OCI-LY3 (cell line): ENCODE results near the gene PEAK1.

Experiments
- H2AFZ ChIP-seq: fragments of 200-600, 300-600 bp; shearing (Covaris generic); 2 replicates; pipeline ENCODE4 v1.6.0; 2014; ENCODE audit warnings: antibody characterized with exemption, low read depth, low read length
- H3K27ac ChIP-seq: fragments of 200-600, 300-600 bp; sonication (generic); 2 replicates; pipeline ENCODE4 v1.5.1; 2014; ENCODE audit warnings: mild to moderate bottlenecking, low read length, moderate library complexity, mixed read lengths
- H3K27me3 ChIP-seq: fragments of 200-600, 300-600 bp; sonication (generic); 2 replicates; pipeline ENCODE4 v1.6.1; 2014; ENCODE audit warnings: low read depth, low read length, mixed read lengths
- H3K36me3 ChIP-seq: fragments of 200-600, 300-600 bp; sonication (generic); replicated peaks from 2 replicates; pipeline ENCODE3; 2014; ENCODE audit warnings: low read depth, low read length, mixed read lengths
- H3K4me1 ChIP-seq: fragments of 300-600, 200-600 bp; sonication (generic); 2 replicates; pipeline ENCODE4 v1.6.1; 2014; ENCODE audit warnings: low read length, mixed read lengths
- H3K4me2 ChIP-seq: fragments of 200-600, 300-600 bp; sonication (generic); 2 replicates; pipeline ENCODE4 v1.6.1; 2014; ENCODE audit warnings: low read length, mixed read lengths
- H3K4me3 ChIP-seq: fragments of 300-600, 200-600 bp; sonication (generic); 2 replicates; pipeline ENCODE4 v1.5.1; 2014; ENCODE audit warnings: antibody characterized with exemption, mild to moderate bottlenecking, low read length, moderate library complexity
- H3K79me2 ChIP-seq: fragments of 300-600, 200-600 bp; shearing (Covaris generic); 2 replicates; pipeline ENCODE4 v1.6.1; 2014; ENCODE audit warnings: mild to moderate bottlenecking, low read length, mixed read lengths
- H3K9ac ChIP-seq: fragments of 300-600, 200-600 bp; shearing (Covaris generic); 2 replicates; pipeline ENCODE4 v1.6.0; 2014; ENCODE audit warnings: mild to moderate bottlenecking, low read length, moderate library complexity
- H3K9me3 ChIP-seq: fragments of 200-600, 300-600 bp; shearing (Covaris generic); 2 replicates; pipeline ENCODE4 v1.6.1; 2014; ENCODE audit warnings: low read length, mixed read lengths; ENCODE audit not compliant: insufficient read depth
- H4K20me1 ChIP-seq: fragments of 200-600, 300-600 bp; sonication (generic); 2 replicates; pipeline ENCODE4 v1.6.1; 2016; ENCODE audit warnings: low read length, mixed read lengths; ENCODE audit not compliant: insufficient read depth
- EZH2phosphoT487 ChIP-seq: fragments of 200-600 bp; shearing (Covaris generic); IDR thresholded peaks from 2 replicates; pipeline ENCODE4 v1.6.1; 2018; ENCODE audit warnings: antibody characterized with exemption, mixed run types, low read depth
- TF ChIP-seq, protein P1 (sequence below): fragments of 200-600, 300-600 bp; sonication (generic); IDR thresholded peaks from 2 replicates; pipeline ENCODE4 v1.5.1; 2014; ENCODE audit warnings: antibody characterized with exemption, low read length, low read depth

PEAK1 gene

DNA sequence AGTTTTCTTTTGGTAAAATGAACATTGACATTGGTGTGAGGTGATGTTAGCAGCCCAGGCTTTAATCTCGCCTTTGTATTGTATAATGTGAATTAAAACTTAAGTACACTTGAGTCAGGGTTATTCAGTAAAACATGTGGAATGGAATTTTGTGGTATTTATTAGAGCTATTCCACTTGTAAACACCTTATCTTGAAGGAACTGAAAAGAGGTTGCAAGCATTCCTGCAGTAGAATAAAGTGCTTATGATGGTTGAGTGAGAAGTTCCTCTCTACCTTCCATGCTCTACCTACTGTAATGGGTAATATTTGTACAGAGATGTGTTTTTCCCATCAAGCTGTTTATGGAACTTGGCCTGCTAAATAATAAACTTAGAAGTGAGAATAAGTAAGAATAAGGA, 36.8 kb upstream of the PEAK1 start:
- Histone ChIP-seq H3K27me3 (no peaks in the 10 kb centered on the region), H3K4me1 (peaks cover 10% of the 10 kb centered on the region), H3K9me3 (no peaks in the 10 kb centered on the region), H3K27ac (no peak overlapping the region), H3K36me3 (peaks cover 23% of the 10 kb centered on the region), H3K4me2 (no peak overlapping the region), H4K20me1 (peaks cover 14% of the 10 kb centered on the region; the same call in 1 of the 2 replicates), H3K9ac (no peak overlapping the region), H2AFZ (no peak overlapping the region), H3K79me2 (peaks cover 3% of the 10 kb centered on the region; the same call in 1 of the 2 replicates), H3K4me3 (no peak overlapping the region)
- TF ChIP-seq EZH2phosphoT487 = no peak
- TF ChIP-seq, protein P1, sequence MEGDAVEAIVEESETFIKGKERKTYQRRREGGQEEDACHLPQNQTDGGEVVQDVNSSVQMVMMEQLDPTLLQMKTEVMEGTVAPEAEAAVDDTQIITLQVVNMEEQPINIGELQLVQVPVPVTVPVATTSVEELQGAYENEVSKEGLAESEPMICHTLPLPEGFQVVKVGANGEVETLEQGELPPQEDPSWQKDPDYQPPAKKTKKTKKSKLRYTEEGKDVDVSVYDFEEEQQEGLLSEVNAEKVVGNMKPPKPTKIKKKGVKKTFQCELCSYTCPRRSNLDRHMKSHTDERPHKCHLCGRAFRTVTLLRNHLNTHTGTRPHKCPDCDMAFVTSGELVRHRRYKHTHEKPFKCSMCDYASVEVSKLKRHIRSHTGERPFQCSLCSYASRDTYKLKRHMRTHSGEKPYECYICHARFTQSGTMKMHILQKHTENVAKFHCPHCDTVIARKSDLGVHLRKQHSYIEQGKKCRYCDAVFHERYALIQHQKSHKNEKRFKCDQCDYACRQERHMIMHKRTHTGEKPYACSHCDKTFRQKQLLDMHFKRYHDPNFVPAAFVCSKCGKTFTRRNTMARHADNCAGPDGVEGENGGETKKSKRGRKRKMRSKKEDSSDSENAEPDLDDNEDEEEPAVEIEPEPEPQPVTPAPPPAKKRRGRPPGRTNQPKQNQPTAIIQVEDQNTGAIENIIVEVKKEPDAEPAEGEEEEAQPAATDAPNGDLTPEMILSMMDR = no peak

DNA sequence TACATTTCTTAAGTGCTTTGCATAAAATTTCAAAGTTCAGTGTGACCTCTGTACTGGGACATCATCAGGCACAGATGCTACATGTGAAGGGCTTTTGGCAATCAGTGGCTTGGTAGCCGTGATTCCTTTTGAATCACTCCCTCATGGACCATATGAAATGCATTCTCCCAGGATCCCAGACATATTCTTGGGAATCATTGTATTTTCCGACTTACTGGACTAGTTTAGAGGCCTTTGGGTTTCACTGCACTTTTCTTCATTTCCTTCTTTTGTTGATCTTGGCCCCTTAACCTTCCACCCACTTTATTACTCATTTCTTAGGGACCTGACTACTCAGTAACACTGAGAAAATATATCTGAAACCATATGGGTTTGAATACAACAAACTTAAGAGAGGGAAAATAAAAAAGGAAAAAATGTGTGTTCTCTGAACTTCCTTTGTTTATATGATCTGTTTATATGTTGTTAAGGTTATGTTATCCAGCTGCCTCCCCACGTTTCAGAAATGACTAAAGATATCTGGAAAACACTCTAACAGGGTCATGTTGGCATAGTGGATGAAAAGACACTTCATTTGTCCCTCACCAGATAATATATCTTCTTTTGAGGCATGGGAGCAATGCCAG, 35.9 kb upstream of the PEAK1 start:
- Histone ChIP-seq H3K27me3 (no peaks in the 10 kb centered on the region), H3K9me3 (no peaks in the 10 kb centered on the region), H3K79me2 (peaks cover 3% of the 10 kb centered on the region; the same call in 1 of the 2 replicates), H3K4me2 (peak overlapping the region; percentile 7; the same call in 1 of the 2 replicates), H3K4me3 (no peak overlapping the region), H3K36me3 (peaks cover 23% of the 10 kb centered on the region), H4K20me1 (peaks cover 14% of the 10 kb centered on the region; the same call in 1 of the 2 replicates), H3K27ac (no peak overlapping the region), H3K4me1 (peaks cover 10% of the 10 kb centered on the region), H3K9ac (no peak overlapping the region), H2AFZ (no peak overlapping the region)
- TF ChIP-seq EZH2phosphoT487 = no peak
- TF ChIP-seq, protein P1 = no peak

DNA sequence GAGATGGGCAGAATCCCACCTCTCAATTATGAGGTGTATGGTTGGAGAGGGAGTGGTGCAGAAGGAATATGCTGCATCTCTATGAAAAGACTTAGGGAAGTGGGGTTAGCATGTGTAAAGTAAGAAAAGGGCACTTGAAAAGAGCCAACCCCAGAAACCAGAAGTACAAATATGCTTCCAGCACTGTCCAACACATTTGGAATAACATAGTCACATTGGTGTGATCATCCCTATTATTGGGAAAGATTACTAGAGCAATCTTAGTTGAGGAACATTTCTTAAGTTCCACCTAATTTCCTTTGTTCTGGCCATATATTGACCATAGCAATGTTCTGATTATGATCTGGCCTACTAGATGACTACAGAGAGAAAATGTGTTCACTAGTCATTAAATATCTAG, 35.0 kb upstream of the PEAK1 start:
- Histone ChIP-seq H4K20me1 (peaks cover 14% of the 10 kb centered on the region; the same call in 1 of the 2 replicates), H3K9ac (no peak overlapping the region), H3K27ac (no peak overlapping the region), H2AFZ (no peak overlapping the region), H3K4me3 (no peak overlapping the region), H3K36me3 (peaks cover 19% of the 10 kb centered on the region), H3K27me3 (no peaks in the 10 kb centered on the region), H3K4me1 (peaks cover 10% of the 10 kb centered on the region), H3K9me3 (no peaks in the 10 kb centered on the region), H3K4me2 (no peak overlapping the region), H3K79me2 (peaks cover 3% of the 10 kb centered on the region; the same call in 1 of the 2 replicates)
- TF ChIP-seq, protein P1 = no peak
- TF ChIP-seq EZH2phosphoT487 = no peak

DNA sequence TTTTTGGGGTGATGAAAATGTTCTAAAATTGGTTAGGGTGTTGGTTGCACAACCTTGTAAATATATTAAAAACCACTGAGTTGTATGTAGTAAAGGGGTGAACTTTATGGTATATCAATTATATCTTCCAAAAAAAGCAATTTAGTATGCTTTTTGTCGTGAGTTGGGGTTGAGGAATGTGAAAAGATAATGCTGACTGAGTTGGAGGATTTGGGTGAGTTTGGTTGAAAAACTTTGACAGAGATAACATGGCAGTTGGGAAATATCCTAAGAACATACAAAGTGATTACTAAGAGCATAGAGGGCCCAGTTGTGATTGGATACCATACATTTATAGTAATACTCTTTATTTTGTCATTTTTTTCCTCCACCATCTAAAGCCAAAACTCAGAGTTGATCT, 34.4 kb upstream of the PEAK1 start:
- Histone ChIP-seq H3K9me3 (no peaks in the 10 kb centered on the region), H3K36me3 (peaks cover 12% of the 10 kb centered on the region), H3K4me2 (no peak overlapping the region), H2AFZ (no peak overlapping the region), H3K79me2 (peaks cover 3% of the 10 kb centered on the region; the same call in 1 of the 2 replicates), H4K20me1 (peaks cover 14% of the 10 kb centered on the region; the same call in 1 of the 2 replicates), H3K9ac (no peak overlapping the region), H3K4me3 (no peak overlapping the region), H3K27ac (no peak overlapping the region), H3K27me3 (no peaks in the 10 kb centered on the region), H3K4me1 (peaks cover 10% of the 10 kb centered on the region)
- TF ChIP-seq EZH2phosphoT487 = no peak
- TF ChIP-seq, protein P1 = no peak
